H1 (cell line): Measurements from ENCODE around the gene ARID5A. TPM values are rescaled to one million over a fixed set of nuclear protein-coding genes. Genes with fewer than 3 reads are reported as not detected.

Experiments used
- CTCF ChIA-PET: fragments of 300-600 bp; sonication (Branson Sonifier 250); formaldehyde crosslinking; loops from one replicate; lab custom pipeline; 2021; ENCODE audit not compliant: partially characterized antibody; lab: Charles Lee
- POLR2A ChIA-PET: fragments of 300-600 bp; sonication (Branson Sonifier 250); formaldehyde crosslinking; loops from one replicate; lab custom pipeline; 2021; ENCODE audit warnings: inconsistent platforms; ENCODE audit not compliant: partially characterized antibody; lab: Charles Lee
- DNase-seq, 2 experiments: peaks; one replicate each; pipeline versions ENCODE4 v3.0.0 to v3.0.0-alpha.2; 2010 to 2022; ENCODE audit warnings: low spot score in 2 of 2, low read depth in 1 of 2, mixed read lengths in 1 of 2
- FAIRE-seq: peaks from 2 replicates; lab custom pipeline; 2011; peaks lifted over from hg19 to GRCh38; lab: Jason Lieb, UNC
- H2AFZ ChIP-seq: 2 replicates; pipeline ENCODE4 v1.8.1; 2012; ENCODE audit warnings: low read length, inconsistent platforms
- H2AK5ac ChIP-seq: 2 replicates; pipeline ENCODE4 v1.6.1; 2013; ENCODE audit warnings: low read depth, low read length
- H2BK120ac ChIP-seq: replicated peaks from 2 replicates; pipeline ENCODE3; 2013; ENCODE audit warnings: low read depth, low read length, inconsistent platforms
- H2BK12ac ChIP-seq: 2 replicates; pipeline ENCODE4 v1.6.1; 2013; ENCODE audit warnings: low read depth, low read length
- H2BK15ac ChIP-seq: 2 replicates; pipeline ENCODE4 v1.6.1; 2013; ENCODE audit warnings: low read length
- H2BK20ac ChIP-seq: 2 replicates; pipeline ENCODE4 v1.6.1; 2013; ENCODE audit warnings: low read length
- H2BK5ac ChIP-seq: 2 replicates; pipeline ENCODE4 v1.6.1; 2013; ENCODE audit warnings: low read depth, low read length
- H3K14ac ChIP-seq: 2 replicates; pipeline ENCODE4 v1.6.1; 2013; ENCODE audit warnings: inconsistent platforms; ENCODE audit not compliant: insufficient read length
- H3K18ac ChIP-seq: 2 replicates; pipeline ENCODE4 v1.6.1; 2013; ENCODE audit warnings: low read length; ENCODE audit errors: extremely low read depth
- H3K23ac ChIP-seq: 2 replicates; pipeline ENCODE4 v1.6.1; 2013; ENCODE audit warnings: inconsistent platforms; ENCODE audit not compliant: insufficient read length
- H3K23me2 ChIP-seq: 2 replicates; pipeline ENCODE4 v1.6.1; 2013; ENCODE audit warnings: low read depth, low read length
- H3K27ac ChIP-seq: 2 replicates; pipeline ENCODE4 v1.6.1; 2011; ENCODE audit warnings: low read depth, low read length, inconsistent platforms
- H3K27me3 ChIP-seq, 4 experiments: replicated peaks in 1 of 4; 1 replicate in 1 of 4; 2 replicates in 3 of 4; pipeline versions ENCODE4 v1.6.1 to v1.8.1; 2011 to 2013; ENCODE audit warnings: low read length in 3 of 4, mild to moderate bottlenecking in 3 of 4, inconsistent platforms in 2 of 4, mixed read lengths in 2 of 4, moderate library complexity in 1 of 4; ENCODE audit not compliant: control insufficient read depth in 3 of 4, insufficient read depth in 3 of 4; ENCODE audit errors: extremely low read depth in 1 of 4
- H3K36me3 ChIP-seq, 4 experiments: 2 replicates each; pipeline versions ENCODE4 v1.6.1 to v1.8.1; 2011 to 2013; ENCODE audit warnings: mild to moderate bottlenecking in 4 of 4, low read length in 3 of 4, moderate library complexity in 2 of 4, control low read depth in 1 of 4, inconsistent platforms in 1 of 4; ENCODE audit not compliant: insufficient read depth in 4 of 4, control insufficient read depth in 2 of 4
- H3K4ac ChIP-seq: replicated peaks from 2 replicates; pipeline ENCODE3; 2013; ENCODE audit warnings: low read length, low read depth, mixed read lengths, inconsistent platforms; ENCODE audit not compliant: insufficient read length
- H3K4me1 ChIP-seq, 4 experiments: replicated peaks in 1 of 4; 1 replicate in 1 of 4; 2 replicates in 3 of 4; pipeline versions ENCODE4 v1.6.1 to v1.8.1; 2011 to 2013; ENCODE audit warnings: low read length in 3 of 4, inconsistent platforms in 2 of 4, mixed read lengths in 1 of 4; ENCODE audit not compliant: insufficient read depth in 4 of 4, control insufficient read depth in 3 of 4
- H3K4me2 ChIP-seq, 2 experiments: 2 replicates each; pipeline versions ENCODE4 v1.6.1 to v1.8.1; 2011 to 2013; ENCODE audit warnings: low read depth in 2 of 2, low read length in 2 of 2, control low read depth in 1 of 2, inconsistent platforms in 1 of 2, mild to moderate bottlenecking in 1 of 2; ENCODE audit not compliant: insufficient read depth in 1 of 2
- H3K4me3 ChIP-seq, 4 experiments: fragments of 200-600, 300-600 bp in 1 of 4; sonication (generic), shearing (Covaris generic), sonication (Bioruptor Twin) in 1 of 4; 2 replicates each; pipeline versions ENCODE4 v1.5.1 to v1.8.1; 2011 to 2016; ENCODE audit warnings: low read length in 4 of 4, low read depth in 3 of 4, control low read depth in 2 of 4, inconsistent platforms in 2 of 4, mild to moderate bottlenecking in 2 of 4, mixed read lengths in 1 of 4, moderate library complexity in 1 of 4; ENCODE audit not compliant: insufficient read depth in 2 of 4; ENCODE audit errors: extremely low read depth in 1 of 4
- H3K56ac ChIP-seq: replicated peaks from 2 replicates; pipeline ENCODE3; 2013; ENCODE audit warnings: low read depth, mild to moderate bottlenecking, mixed read lengths, low read length, inconsistent platforms; ENCODE audit not compliant: insufficient read length
- H3K79me1 ChIP-seq: 2 replicates; pipeline ENCODE4 v1.6.1; 2013; ENCODE audit warnings: low read depth, low read length, control low read depth
- H3K79me2 ChIP-seq, 2 experiments: 2 replicates each; pipeline versions ENCODE4 v1.6.1 to v1.8.1; 2012 to 2013; ENCODE audit warnings: low read length in 2 of 2, mild to moderate bottlenecking in 2 of 2, inconsistent platforms in 1 of 2; ENCODE audit not compliant: insufficient read depth in 2 of 2, control insufficient read depth in 1 of 2
- H3K9ac ChIP-seq, 4 experiments: replicated peaks in 1 of 4; 1 replicate in 1 of 4; 2 replicates in 3 of 4; pipeline versions ENCODE4 v1.6.1 to v1.8.1; 2011 to 2013; ENCODE audit warnings: low read depth in 3 of 4, low read length in 3 of 4, control low read depth in 2 of 4, mild to moderate bottlenecking in 2 of 4, moderate library complexity in 2 of 4, inconsistent platforms in 1 of 4; ENCODE audit errors: extremely low read depth in 1 of 4
- H3K9me3 ChIP-seq, 2 experiments: 2 replicates each; pipeline versions ENCODE4 v1.6.1 to v1.8.1; 2012 to 2013; ENCODE audit warnings: mild to moderate bottlenecking in 2 of 2, moderate library complexity in 2 of 2, control low read depth in 1 of 2, inconsistent platforms in 1 of 2, low read depth in 1 of 2, low read length in 1 of 2, mixed read lengths in 1 of 2; ENCODE audit not compliant: insufficient read depth in 2 of 2
- H4K20me1 ChIP-seq, 2 experiments: replicated peaks in 1 of 2; 2 replicates each; pipeline versions ENCODE3 to v1.8.1; 2011 to 2013; ENCODE audit warnings: inconsistent platforms in 2 of 2, low read length in 2 of 2, mild to moderate bottlenecking in 1 of 2; ENCODE audit not compliant: insufficient read depth in 2 of 2, control insufficient read depth in 1 of 2
- H4K5ac ChIP-seq: 2 replicates; pipeline ENCODE4 v1.6.1; 2013; ENCODE audit warnings: low read length, low read depth, mixed read lengths, inconsistent platforms; ENCODE audit not compliant: insufficient read length
- H4K8ac ChIP-seq: 2 replicates; pipeline ENCODE4 v1.8.0; 2013; ENCODE audit warnings: mild to moderate bottlenecking, moderate library complexity, low read length, inconsistent platforms; ENCODE audit not compliant: insufficient read depth; ENCODE audit errors: extremely low read depth
- H4K91ac ChIP-seq: replicated peaks from 2 replicates; pipeline ENCODE3; 2013; ENCODE audit warnings: low read length, mixed read lengths, inconsistent platforms; ENCODE audit not compliant: insufficient read length
- ASH2L ChIP-seq: fragments of 200-600, 300-600 bp; sonication (generic); IDR thresholded peaks from one replicate; pipeline ENCODE4 v1.7.1; 2017; ENCODE audit warnings: low read length
- BRCA1 ChIP-seq: IDR thresholded peaks from 2 replicates; pipeline ENCODE4 v1.6.1; 2012; ENCODE audit warnings: low read depth, low read length, improper control_type of control experiment
- KDM1A ChIP-seq: fragments of 200-600, 300-600 bp; sonication (generic); IDR thresholded peaks from 2 replicates; pipeline ENCODE4 v1.7.1; 2016; ENCODE audit warnings: mild to moderate bottlenecking, low read length, borderline replicate concordance
- MAFK ChIP-seq: IDR thresholded peaks from 2 replicates; pipeline ENCODE4 v1.6.1; 2012; ENCODE audit warnings: low read depth, mild to moderate bottlenecking, improper control_type of control experiment, low read length
- POU5F1 ChIP-seq: IDR thresholded peaks from 2 replicates; pipeline ENCODE4 v1.6.1; 2011; ENCODE audit warnings: low read depth, mild to moderate bottlenecking, low read length, moderate library complexity
- RNF2 ChIP-seq: fragments of 200-900, 300-1000 bp; sonication (generic); IDR thresholded peaks from 2 replicates; pipeline ENCODE4 v1.7.1; 2016; ENCODE audit warnings: borderline replicate concordance, low read depth, mild to moderate bottlenecking, antibody characterized with exemption, low read length; ENCODE audit not compliant: poor library complexity, severe bottlenecking; ENCODE audit errors: missing control alignments
- SP1 ChIP-seq: IDR thresholded peaks from 2 replicates; pipeline ENCODE4 v1.6.1; 2011; ENCODE audit warnings: low read depth, low read length
- TAF7 ChIP-seq: optimal IDR thresholded peaks from 2 replicates; pipeline ENCODE3; 2011; ENCODE audit warnings: low read depth, mild to moderate bottlenecking, inconsistent platforms, low read length, moderate library complexity, borderline replicate concordance
- TEAD4 ChIP-seq: IDR thresholded peaks from 2 replicates; pipeline ENCODE4 v1.6.1; 2012; ENCODE audit warnings: low read depth, low read length, inconsistent platforms, mixed read lengths
- WGBS, 2 experiments: shearing (Covaris generic) in 1 of 2; methylation state at CpG; one replicate each; pipeline versions ENCODE4 v1.1.6 to v1.1.7; 2013 to 2015; ENCODE audit warnings: low lambda C conversion rate in 2 of 2, mixed read lengths in 2 of 2, inconsistent platforms in 1 of 2, low coverage in 1 of 2, missing lambda C conversion rate in 1 of 2; ENCODE audit not compliant: insufficient replicate concordance in 2 of 2, insufficient coverage in 1 of 2, insufficient read length in 1 of 2; ENCODE audit errors: extremely low coverage in 1 of 2, missing lambda C conversion rate in 1 of 2; 5-methylcytosine and 5-hydroxymethylcytosine counted together
- polyA plus RNA-seq, 7 experiments: library from polyadenylated mRNA; depleted of rRNA in 3 of 7; stranded (reverse) in 5 of 7; unstranded in 2 of 7; fragments of >200 nt in 5 of 7; fragments of 200-250 nt in 2 of 7; gene quantifications; 1 replicate in 5 of 7; 2 replicates in 1 of 7; 4 replicates in 1 of 7; pipeline versions ENCODE4 v1.2.1 to v1.2.3, GENCODE V29; 2011 to 2013; ENCODE audit warnings: missing spikeins in 2 of 7, mixed read lengths in 2 of 7
- total RNA-seq: library from RNA; stranded (reverse); fragmentation: NEBNext Ultra II Directional; extraction: Animal tissue kit (Norgen Biotek cat#: 25700); gene quantifications from 2 replicates; pipeline ENCODE4 v1.2.1, GENCODE V29; 2021
- TF ChIP-seq, protein P1 (sequence below), 3 experiments: IDR thresholded peaks; 1 replicate in 2 of 3; 2 replicates in 1 of 3; pipeline versions ENCODE4 v1.5.1 to v1.6.1; 2011; ENCODE audit warnings: low read length in 3 of 3, mild to moderate bottlenecking in 3 of 3, inconsistent platforms in 2 of 3, low read depth in 1 of 3, moderate library complexity in 1 of 3; ENCODE audit not compliant: insufficient read depth in 1 of 3; ENCODE audit errors: control extremely low read depth in 1 of 3

ARID5A gene
- total and polyA plus RNA-seq, 2 of the 8 experiments (the other 6 are each of a cell fraction or from before 2014, with no cell fraction given) = 3.3 to 5.3 TPM

DNA sequence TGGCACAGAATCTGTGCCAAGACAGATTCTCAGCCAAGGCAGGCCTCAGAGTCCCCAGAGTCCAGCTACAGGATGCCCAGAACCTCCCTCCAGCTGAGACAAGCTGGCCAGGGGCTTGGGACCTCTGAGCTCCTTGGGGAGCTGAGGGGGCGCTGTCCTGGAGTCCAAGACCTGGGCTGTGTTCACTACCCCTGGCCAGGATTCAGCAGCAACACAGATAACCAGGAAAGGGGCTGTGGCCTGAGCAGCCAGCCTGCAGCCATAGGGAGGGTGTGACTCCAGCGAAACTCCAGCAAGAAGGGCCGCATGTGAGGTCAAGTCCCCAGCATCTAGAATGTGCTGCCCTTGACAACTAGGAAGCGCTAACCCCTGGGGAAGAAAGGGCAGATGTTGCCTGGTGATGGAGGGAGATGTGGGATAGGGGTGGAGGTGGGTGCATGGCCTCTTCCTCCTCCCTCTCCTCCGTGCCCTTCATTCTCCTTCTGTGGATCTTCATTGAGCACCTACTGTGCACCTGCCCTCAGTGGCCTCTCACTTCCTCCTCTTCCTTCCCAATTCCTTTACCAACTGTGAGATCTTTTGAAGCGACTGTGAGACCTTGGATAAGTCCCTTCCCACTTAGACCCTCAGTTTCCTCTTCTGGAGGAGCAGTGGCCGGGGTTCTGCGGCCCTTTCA lies 7.7 kb upstream of the ARID5A start:
- no peak overlapping the region; a peak in 1 of 4 replicates for H3K4me2 ChIP-seq
- no peaks in the 10 kb centered on the region for H3K9me3 ChIP-seq
- H2BK12ac ChIP-seq = no peak overlapping the region; the same call in 1 of the 2 replicates
- H3K56ac ChIP-seq = no peak overlapping the region
- H4K5ac ChIP-seq = no peak overlapping the region
- no peak overlapping the region for H3K23ac ChIP-seq
- no peak overlapping the region for H2AFZ ChIP-seq
- H3K9ac ChIP-seq = no peak overlapping the region
- no peak overlapping the region for H3K4ac ChIP-seq
- no peak overlapping the region for H4K8ac ChIP-seq
- POLR2A ChIA-PET = no interaction called here
- H3K14ac ChIP-seq = no peak overlapping the region
- H2BK20ac ChIP-seq = no peak overlapping the region
- CTCF ChIA-PET = interaction anchor here (0.7 to 18.5 kb wide), 9 partner anchors 10 to 120 kb away, joined by 3 to 361 read pairs (median 5); partner anchors contain the start of gene NEURL3
- H2BK15ac ChIP-seq = peak overlapping the region; percentile 31; the same call in 1 of the 2 replicates
- WGBS, 2 experiments = 74% methylated on average over 8 of the region's 8 CpGs; no CpG with 5 or more reads in 1 of the 2 experiments
- H4K91ac ChIP-seq = no peak overlapping the region
- H2AK5ac ChIP-seq = no peak overlapping the region
- H3K4me1 ChIP-seq = peaks cover 2 to 4% (median 3%) of the 10 kb centered on the region in 4 experiments
- FAIRE-seq (no peak), DNase-seq (no peak)
- H3K4me3 ChIP-seq = no peak overlapping the region
- no peak overlapping the region for H3K27ac ChIP-seq
- H3K79me1 ChIP-seq = no peaks in the 10 kb centered on the region
- peak overlapping the region; percentile 5; the same call in 1 of the 2 replicates for H2BK5ac ChIP-seq
- H4K20me1 ChIP-seq = no peaks in the 10 kb centered on the region
- no peak overlapping the region for H3K18ac ChIP-seq
- H3K23me2 ChIP-seq = peaks cover 8% of the 10 kb centered on the region; the same call in 1 of the 2 replicates
- H3K27me3 ChIP-seq = peaks cover 0 to 28% (median 22%) of the 10 kb centered on the region in 4 experiments; a peak in 6 of 7 replicates
- no peaks in the 10 kb centered on the region for H3K36me3 ChIP-seq
- H3K79me2 ChIP-seq = no peaks in the 10 kb centered on the region
- no peak overlapping the region for H2BK120ac ChIP-seq
- TF ChIP-seq POU5F1 (no peak), TEAD4 (no peak), TAF7 (no peak), MAFK (no peak), KDM1A (no peak), SP1 (no peak), RNF2 (no peak), BRCA1 (no peak), ASH2L (no peak)
- TF ChIP-seq, protein P1, sequence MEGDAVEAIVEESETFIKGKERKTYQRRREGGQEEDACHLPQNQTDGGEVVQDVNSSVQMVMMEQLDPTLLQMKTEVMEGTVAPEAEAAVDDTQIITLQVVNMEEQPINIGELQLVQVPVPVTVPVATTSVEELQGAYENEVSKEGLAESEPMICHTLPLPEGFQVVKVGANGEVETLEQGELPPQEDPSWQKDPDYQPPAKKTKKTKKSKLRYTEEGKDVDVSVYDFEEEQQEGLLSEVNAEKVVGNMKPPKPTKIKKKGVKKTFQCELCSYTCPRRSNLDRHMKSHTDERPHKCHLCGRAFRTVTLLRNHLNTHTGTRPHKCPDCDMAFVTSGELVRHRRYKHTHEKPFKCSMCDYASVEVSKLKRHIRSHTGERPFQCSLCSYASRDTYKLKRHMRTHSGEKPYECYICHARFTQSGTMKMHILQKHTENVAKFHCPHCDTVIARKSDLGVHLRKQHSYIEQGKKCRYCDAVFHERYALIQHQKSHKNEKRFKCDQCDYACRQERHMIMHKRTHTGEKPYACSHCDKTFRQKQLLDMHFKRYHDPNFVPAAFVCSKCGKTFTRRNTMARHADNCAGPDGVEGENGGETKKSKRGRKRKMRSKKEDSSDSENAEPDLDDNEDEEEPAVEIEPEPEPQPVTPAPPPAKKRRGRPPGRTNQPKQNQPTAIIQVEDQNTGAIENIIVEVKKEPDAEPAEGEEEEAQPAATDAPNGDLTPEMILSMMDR (IDR thresholded peaks at IDR 0.05; ENCODE audit: control extremely low read depth in 1 of 3, insufficient read depth in 1 of 3, low read depth in 1 of 3, low read length in 3 of 3) = no peak
